SK-N-SH (cell line): ENCODE data around the gene IFITM1.

Experiments
- ELF1 ChIP-seq: IDR thresholded peaks from 2 replicates; pipeline ENCODE4 v1.4.0; 2012
- EP300 ChIP-seq, 2 experiments: IDR thresholded peaks; 2 replicates each; pipeline versions ENCODE4 v1.4.0 to v1.6.1; 2012; ENCODE audit warnings: borderline replicate concordance in 1 of 2, low read depth in 1 of 2, low read length in 1 of 2
- EZH2phosphoT487 ChIP-seq: fragments of 200-600 bp; sonication (generic); IDR thresholded peaks from 2 replicates; pipeline ENCODE4 v1.6.1; 2017; ENCODE audit warnings: low read depth, mixed run types, mild to moderate bottlenecking, antibody characterized with exemption, moderate library complexity, borderline replicate concordance
- FOSL2 ChIP-seq: IDR thresholded peaks from 2 replicates; pipeline ENCODE4 v1.4.0; 2012; ENCODE audit warnings: low read depth, mild to moderate bottlenecking, moderate library complexity, borderline replicate concordance
- FOXM1 ChIP-seq: IDR thresholded peaks from 2 replicates; pipeline ENCODE4 v1.4.0; 2012; ENCODE audit warnings: low read depth, mild to moderate bottlenecking
- POLR2AphosphoS5 ChIP-seq: IDR thresholded peaks from 2 replicates; pipeline ENCODE4 v1.6.1; 2012; ENCODE audit warnings: low read depth, low read length
- RCOR1 ChIP-seq: fragments of 150-350 bp; IDR thresholded peaks from 2 replicates; pipeline ENCODE4 v1.6.1; 2017; ENCODE audit warnings: antibody characterized with exemption, low read length
- RXRA ChIP-seq: IDR thresholded peaks from 2 replicates; pipeline ENCODE4 v1.4.0; 2012; ENCODE audit warnings: low read depth, mild to moderate bottlenecking, borderline replicate concordance
- SIN3A ChIP-seq: IDR thresholded peaks from 2 replicates; pipeline ENCODE4 v1.6.1; 2012; ENCODE audit warnings: low read depth, mild to moderate bottlenecking, low read length, moderate library complexity, borderline replicate concordance
- TAF1 ChIP-seq: IDR thresholded peaks from 2 replicates; pipeline ENCODE4 v1.6.1; 2012; ENCODE audit warnings: low read depth, mild to moderate bottlenecking, low read length, moderate library complexity, borderline replicate concordance
- TEAD4 ChIP-seq: IDR thresholded peaks from 2 replicates; pipeline ENCODE4 v1.4.0; 2012; ENCODE audit warnings: mild to moderate bottlenecking, borderline replicate concordance; ENCODE audit not compliant: insufficient read depth
- YY1 ChIP-seq: IDR thresholded peaks from 2 replicates; pipeline ENCODE4 v1.4.0; 2012; ENCODE audit warnings: low read depth, mild to moderate bottlenecking
- TF ChIP-seq, protein P1 (sequence below): fragments of 200-600 bp; sonication (generic); IDR thresholded peaks from 2 replicates; pipeline ENCODE4 v1.6.1; 2017; ENCODE audit warnings: antibody characterized with exemption, mild to moderate bottlenecking, moderate library complexity
- TF ChIP-seq, protein P2 (sequence below): IDR thresholded peaks from 2 replicates; pipeline ENCODE4 v1.4.0; 2012; ENCODE audit warnings: low read depth

DNA sequence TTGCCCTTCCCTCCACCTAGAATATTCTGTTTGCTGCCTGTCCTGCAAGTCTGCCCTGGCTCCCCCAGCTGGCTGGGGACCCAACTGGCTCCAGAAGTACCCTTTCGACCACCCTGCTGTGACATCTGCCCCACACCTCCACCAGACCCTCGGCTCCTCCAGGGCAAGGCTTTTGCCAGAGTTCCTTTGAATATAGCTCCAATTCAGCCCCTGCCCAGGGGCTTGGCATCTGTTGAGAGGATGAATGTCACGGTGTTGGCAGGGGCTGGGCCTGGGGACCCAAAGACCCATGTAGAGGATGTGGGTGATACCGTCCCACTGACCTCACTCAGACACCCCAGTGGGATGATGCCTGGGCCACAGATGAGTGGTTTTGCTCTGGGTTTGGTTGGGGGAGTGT lies 31.7 kb upstream of the IFITM1 start:
- TF ChIP-seq, protein P1, sequence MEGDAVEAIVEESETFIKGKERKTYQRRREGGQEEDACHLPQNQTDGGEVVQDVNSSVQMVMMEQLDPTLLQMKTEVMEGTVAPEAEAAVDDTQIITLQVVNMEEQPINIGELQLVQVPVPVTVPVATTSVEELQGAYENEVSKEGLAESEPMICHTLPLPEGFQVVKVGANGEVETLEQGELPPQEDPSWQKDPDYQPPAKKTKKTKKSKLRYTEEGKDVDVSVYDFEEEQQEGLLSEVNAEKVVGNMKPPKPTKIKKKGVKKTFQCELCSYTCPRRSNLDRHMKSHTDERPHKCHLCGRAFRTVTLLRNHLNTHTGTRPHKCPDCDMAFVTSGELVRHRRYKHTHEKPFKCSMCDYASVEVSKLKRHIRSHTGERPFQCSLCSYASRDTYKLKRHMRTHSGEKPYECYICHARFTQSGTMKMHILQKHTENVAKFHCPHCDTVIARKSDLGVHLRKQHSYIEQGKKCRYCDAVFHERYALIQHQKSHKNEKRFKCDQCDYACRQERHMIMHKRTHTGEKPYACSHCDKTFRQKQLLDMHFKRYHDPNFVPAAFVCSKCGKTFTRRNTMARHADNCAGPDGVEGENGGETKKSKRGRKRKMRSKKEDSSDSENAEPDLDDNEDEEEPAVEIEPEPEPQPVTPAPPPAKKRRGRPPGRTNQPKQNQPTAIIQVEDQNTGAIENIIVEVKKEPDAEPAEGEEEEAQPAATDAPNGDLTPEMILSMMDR = no peak
- no peak for TF ChIP-seq TAF1
- no peak for TF ChIP-seq EP300 (IDR thresholded peaks at IDR 0.05; ENCODE audit: borderline replicate concordance in 1 of 2, low read depth in 1 of 2, low read length in 1 of 2)
- no peak for TF ChIP-seq RCOR1
- no peak for TF ChIP-seq SIN3A
- TF ChIP-seq FOXM1 = no peak
- no peak for TF ChIP-seq FOSL2
- TF ChIP-seq POLR2AphosphoS5 = no peak
- TF ChIP-seq EZH2phosphoT487 = no peak
- no peak for TF ChIP-seq RXRA
- no peak for TF ChIP-seq ELF1
- TF ChIP-seq, protein P2, sequence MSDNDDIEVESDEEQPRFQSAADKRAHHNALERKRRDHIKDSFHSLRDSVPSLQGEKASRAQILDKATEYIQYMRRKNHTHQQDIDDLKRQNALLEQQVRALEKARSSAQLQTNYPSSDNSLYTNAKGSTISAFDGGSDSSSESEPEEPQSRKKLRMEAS = no peak
- no peak for TF ChIP-seq TEAD4
- no peak for TF ChIP-seq YY1
